ENCODE results near the gene C6orf118.

C6orf118 gene

GRCh38 chr6:165308926-165309731, at the start of gene C6orf118:
C6orf118 (minus strand) TSS chr6:165309605; CDS start chr6:165309586, 19 bp downstream.
- DNase-seq (ENCODE audit: extremely low read depth in 1 of 2, low read depth in 1 of 2): no peak

- DNase-seq (ENCODE audit: extremely low read depth in 1 of 2, low read depth in 1 of 2): no peak
These were observed 36.3 kb upstream of the C6orf118 start for GRCh38 chr6:165345700-165346099.

GRCh38 chr6:165340532-165340931, 31.1 kb upstream of the C6orf118 start:
- DNase-seq (ENCODE audit: extremely low read depth in 1 of 2, low read depth in 1 of 2): no peak

GRCh38 chr6:165325609-165326008, 16.2 kb upstream of the C6orf118 start:
- no peak for DNase-seq (ENCODE audit: extremely low read depth in 1 of 2, low read depth in 1 of 2)

GRCh38 chr6:165321555-165322145, 12.2 kb upstream of the C6orf118 start:
- DNase-seq (ENCODE audit: extremely low read depth in 1 of 2, low read depth in 1 of 2): no peak

GRCh38 chr6:165321150-165321549, 11.7 kb upstream of the C6orf118 start:
- no peak for DNase-seq (ENCODE audit: extremely low read depth in 1 of 2, low read depth in 1 of 2)

GRCh38 chr6:165317723-165318122, 8.3 kb upstream of the C6orf118 start:
- DNase-seq (ENCODE audit: extremely low read depth in 1 of 2, low read depth in 1 of 2): no peak

GRCh38 chr6:165306955-165307354, 2.5 kb downstream of the C6orf118 start:
- DNase-seq (ENCODE audit: extremely low read depth in 1 of 2, low read depth in 1 of 2): no peak

- DNase-seq (ENCODE audit: extremely low read depth in 1 of 2, low read depth in 1 of 2): no peak
These were observed 7.8 kb downstream of the C6orf118 start for GRCh38 chr6:165301372-165302246.

GRCh38 chr6:165300422-165300936, 8.9 kb downstream of the C6orf118 start:
- no peak for DNase-seq (ENCODE audit: extremely low read depth in 1 of 2, low read depth in 1 of 2)

- DNase-seq (ENCODE audit: extremely low read depth in 1 of 2, low read depth in 1 of 2): no peak
These were observed 10.5 kb downstream of the C6orf118 start for GRCh38 chr6:165298875-165299274.

- DNase-seq (ENCODE audit: extremely low read depth in 1 of 2, low read depth in 1 of 2): no peak
These were observed 11.0 kb downstream of the C6orf118 start for GRCh38 chr6:165298402-165298801.

- no peak for DNase-seq (ENCODE audit: extremely low read depth in 1 of 2, low read depth in 1 of 2)
These were observed 16.7 kb downstream of the C6orf118 start for GRCh38 chr6:165292657-165293056.

GRCh38 chr6:165274611-165275010, 34.8 kb downstream of the C6orf118 start:
- DNase-seq (ENCODE audit: extremely low read depth in 1 of 2, low read depth in 1 of 2): no peak

GRCh38 chr6:165272585-165272984, 36.8 kb downstream of the C6orf118 start:
- no peak for DNase-seq (ENCODE audit: extremely low read depth in 1 of 2, low read depth in 1 of 2)

GRCh38 chr6:165268987-165269386, 40.4 kb downstream of the C6orf118 start:
- no peak for DNase-seq (ENCODE audit: extremely low read depth in 1 of 2, low read depth in 1 of 2)

- DNase-seq (ENCODE audit: extremely low read depth in 1 of 2, low read depth in 1 of 2): no peak
These were observed 42.8 kb downstream of the C6orf118 start for GRCh38 chr6:165266621-165267020.

- no peak for DNase-seq (ENCODE audit: extremely low read depth in 1 of 2, low read depth in 1 of 2)
These were observed 43.2 kb downstream of the C6orf118 start for GRCh38 chr6:165266191-165266590.

- no peak for DNase-seq (ENCODE audit: extremely low read depth in 1 of 2, low read depth in 1 of 2)
These were observed 48.9 kb downstream of the C6orf118 start for GRCh38 chr6:165260462-165260861.

- DNase-seq (ENCODE audit: extremely low read depth in 1 of 2, low read depth in 1 of 2): no peak
These were observed 59.6 kb downstream of the C6orf118 start for GRCh38 chr6:165249808-165250207.

GRCh38 chr6:165245701-165246100, 63.7 kb downstream of the C6orf118 start:
- no peak for DNase-seq (ENCODE audit: extremely low read depth in 1 of 2, low read depth in 1 of 2)

Data from stimulated activated CD8-positive, alpha-beta memory T cell treated with anti-CD3 and anti-CD28 coated beads, Interleukin-7, amount 100 ng/mL, for 48 hours (primary cell).